GM12872 (cell line): ENCODE data around the gene CREG2.

Source experiments
- TF ChIP-seq, protein P1 (sequence below): IDR thresholded peaks from 3 replicates; pipeline ENCODE4 v1.5.1; 2011; ENCODE audit warnings: low read depth, mild to moderate bottlenecking, low read length, moderate library complexity; ENCODE audit not compliant: insufficient read depth

The CREG2 gene

GRCh38 chr2:101310090-101310833 lies 77.0 kb downstream of the CREG2 start:
- TF ChIP-seq, protein P1, sequence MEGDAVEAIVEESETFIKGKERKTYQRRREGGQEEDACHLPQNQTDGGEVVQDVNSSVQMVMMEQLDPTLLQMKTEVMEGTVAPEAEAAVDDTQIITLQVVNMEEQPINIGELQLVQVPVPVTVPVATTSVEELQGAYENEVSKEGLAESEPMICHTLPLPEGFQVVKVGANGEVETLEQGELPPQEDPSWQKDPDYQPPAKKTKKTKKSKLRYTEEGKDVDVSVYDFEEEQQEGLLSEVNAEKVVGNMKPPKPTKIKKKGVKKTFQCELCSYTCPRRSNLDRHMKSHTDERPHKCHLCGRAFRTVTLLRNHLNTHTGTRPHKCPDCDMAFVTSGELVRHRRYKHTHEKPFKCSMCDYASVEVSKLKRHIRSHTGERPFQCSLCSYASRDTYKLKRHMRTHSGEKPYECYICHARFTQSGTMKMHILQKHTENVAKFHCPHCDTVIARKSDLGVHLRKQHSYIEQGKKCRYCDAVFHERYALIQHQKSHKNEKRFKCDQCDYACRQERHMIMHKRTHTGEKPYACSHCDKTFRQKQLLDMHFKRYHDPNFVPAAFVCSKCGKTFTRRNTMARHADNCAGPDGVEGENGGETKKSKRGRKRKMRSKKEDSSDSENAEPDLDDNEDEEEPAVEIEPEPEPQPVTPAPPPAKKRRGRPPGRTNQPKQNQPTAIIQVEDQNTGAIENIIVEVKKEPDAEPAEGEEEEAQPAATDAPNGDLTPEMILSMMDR, result no peak

GRCh38 chr2:101308432-101309210 lies 78.7 kb downstream of the CREG2 start, which contains the start of gene RNF149:
RNF149 (minus strand) TSS chr2:101308701; CDS start chr2:101308588, 113 bp downstream.
- TF ChIP-seq, protein P1, result no peak

GRCh38 chr2:101307950-101308431 lies 79.3 kb downstream of the CREG2 start:
- TF ChIP-seq, protein P1, result no peak

DNA sequence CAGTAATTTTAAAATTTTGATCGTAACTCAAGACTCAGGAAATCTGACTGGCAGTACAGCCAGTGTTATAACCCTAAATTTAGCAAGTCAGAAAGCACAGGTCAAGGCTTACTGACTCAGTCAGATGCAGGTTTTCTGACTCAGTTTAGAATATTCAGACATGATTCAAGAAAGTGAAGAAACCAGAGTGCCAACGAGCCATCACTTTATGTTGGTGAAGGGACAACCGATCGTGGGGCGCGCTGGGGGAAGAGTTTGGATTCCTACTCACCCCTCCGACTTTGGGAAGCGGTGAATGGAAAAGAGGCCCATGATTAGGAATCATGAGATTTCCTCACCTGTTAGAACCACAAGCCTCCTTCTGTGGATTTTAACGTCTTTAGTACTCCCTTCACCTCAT lies 79.8 kb downstream of the CREG2 start:
- TF ChIP-seq, protein P1, result no peak

DNA sequence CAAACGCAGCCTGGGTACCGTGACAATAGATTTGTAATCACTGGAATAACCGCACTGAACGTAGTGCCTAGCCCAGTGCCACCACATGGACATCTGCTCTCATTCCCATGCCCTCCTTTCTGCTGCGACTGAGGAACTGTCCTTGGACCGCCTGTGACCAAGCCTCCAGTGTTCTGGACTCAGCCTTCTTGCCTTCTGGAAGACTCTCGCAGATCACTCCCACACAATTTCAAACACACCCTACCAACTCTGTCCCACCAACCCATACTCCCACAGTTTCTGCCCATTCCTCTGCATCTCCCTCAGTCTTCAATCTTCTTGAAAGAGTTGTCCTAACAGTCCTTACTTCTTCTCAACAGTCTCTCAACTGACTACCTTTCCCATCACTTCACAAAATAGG lies 80.9 kb downstream of the CREG2 start:
- TF ChIP-seq, protein P1, result no peak

DNA sequence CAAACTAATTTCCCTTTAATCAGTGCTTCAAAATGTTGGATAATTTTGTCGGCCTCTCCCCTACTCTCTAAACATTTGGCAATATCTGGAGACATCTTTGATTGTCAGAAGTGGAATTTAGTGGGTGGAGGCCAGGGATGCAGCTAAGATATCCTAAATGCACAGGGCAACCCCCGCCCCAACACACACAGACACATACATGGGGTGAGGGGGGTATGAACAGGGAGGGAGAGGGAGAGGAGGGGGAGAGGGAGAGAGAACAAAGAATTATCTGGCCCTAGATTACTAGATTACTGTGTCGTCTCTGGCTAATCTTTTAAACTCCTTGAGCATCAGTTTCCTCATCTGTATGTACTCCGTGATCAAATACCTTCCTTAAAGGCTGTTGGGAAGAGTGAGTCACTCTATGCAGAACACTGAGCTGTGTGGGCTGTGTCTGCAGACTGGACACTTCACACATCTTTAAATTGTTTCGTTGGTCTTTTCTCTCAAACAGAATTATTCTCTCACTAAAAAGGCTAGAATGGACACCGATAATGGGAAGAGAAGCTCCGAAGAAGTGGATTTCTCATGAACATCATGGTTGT lies 81.7 kb downstream of the CREG2 start:
- TF ChIP-seq, protein P1, result no peak

GRCh38 chr2:101305035-101305434 lies 82.3 kb downstream of the CREG2 start:
- TF ChIP-seq, protein P1, result no peak
